Nephron (organoid): ENCODE data around the gene ASB7.

ENCODE experiments used
- H3K27ac Mint-ChIP-seq, 3 experiments: 2 replicates each; pipeline ENCODE4 v1.8.0; 2020; ENCODE audit warnings: mixed read lengths in 3 of 3, mild to moderate bottlenecking in 2 of 3, moderate library complexity in 1 of 3
- H3K27me3 Mint-ChIP-seq: 2 replicates; pipeline ENCODE4 v1.8.0; 2021; ENCODE audit warnings: low read depth, mild to moderate bottlenecking, moderate library complexity, mixed read lengths
- H3K36me3 Mint-ChIP-seq: 2 replicates; pipeline ENCODE4 v1.8.0; 2020; ENCODE audit warnings: low read depth, mixed read lengths
- H3K4me1 Mint-ChIP-seq: 2 replicates; pipeline ENCODE4 v1.8.0; 2020; ENCODE audit warnings: mixed read lengths
- H3K4me3 Mint-ChIP-seq, 3 experiments: 2 replicates each; pipeline ENCODE4 v1.8.0; 2020; ENCODE audit warnings: mild to moderate bottlenecking in 3 of 3, mixed read lengths in 3 of 3, moderate library complexity in 2 of 3
- H3K9me3 Mint-ChIP-seq: 2 replicates; pipeline ENCODE4 v1.8.0; 2020; ENCODE audit warnings: mixed read lengths
- TF ChIP-seq, protein P1 (sequence below), 3 experiments: fragments of 200-600 bp; sonication (generic); IDR thresholded peaks; one replicate each; pipeline ENCODE4 v1.5.0; 2021; ENCODE audit warnings: antibody characterized with exemption in 3 of 3; ENCODE audit not compliant: unreplicated experiment in 3 of 3

Gene ASB7

DNA sequence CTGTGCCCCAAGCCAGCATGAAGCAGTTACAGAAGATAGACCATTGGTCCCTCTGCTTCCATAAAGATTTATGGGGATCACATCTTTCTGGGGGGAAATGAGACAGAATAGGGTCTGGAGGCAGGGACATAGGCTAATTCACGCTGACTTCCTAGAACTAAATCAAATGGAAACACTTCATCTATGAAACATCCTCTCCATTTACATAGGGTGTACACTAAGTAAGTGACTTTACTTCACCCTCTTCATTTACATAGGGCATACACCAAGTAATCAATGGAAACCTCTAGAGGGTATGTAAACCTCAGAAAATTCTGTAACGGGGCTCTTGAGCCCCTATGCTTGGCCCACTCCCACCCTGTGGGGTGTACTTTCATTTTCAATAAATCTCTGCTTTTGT is 10.6 kb upstream of the ASB7 start:
- H3K4me1 Mint-ChIP-seq: peaks cover 1% of the 10 kb centered on the region
- TF ChIP-seq, protein P1, sequence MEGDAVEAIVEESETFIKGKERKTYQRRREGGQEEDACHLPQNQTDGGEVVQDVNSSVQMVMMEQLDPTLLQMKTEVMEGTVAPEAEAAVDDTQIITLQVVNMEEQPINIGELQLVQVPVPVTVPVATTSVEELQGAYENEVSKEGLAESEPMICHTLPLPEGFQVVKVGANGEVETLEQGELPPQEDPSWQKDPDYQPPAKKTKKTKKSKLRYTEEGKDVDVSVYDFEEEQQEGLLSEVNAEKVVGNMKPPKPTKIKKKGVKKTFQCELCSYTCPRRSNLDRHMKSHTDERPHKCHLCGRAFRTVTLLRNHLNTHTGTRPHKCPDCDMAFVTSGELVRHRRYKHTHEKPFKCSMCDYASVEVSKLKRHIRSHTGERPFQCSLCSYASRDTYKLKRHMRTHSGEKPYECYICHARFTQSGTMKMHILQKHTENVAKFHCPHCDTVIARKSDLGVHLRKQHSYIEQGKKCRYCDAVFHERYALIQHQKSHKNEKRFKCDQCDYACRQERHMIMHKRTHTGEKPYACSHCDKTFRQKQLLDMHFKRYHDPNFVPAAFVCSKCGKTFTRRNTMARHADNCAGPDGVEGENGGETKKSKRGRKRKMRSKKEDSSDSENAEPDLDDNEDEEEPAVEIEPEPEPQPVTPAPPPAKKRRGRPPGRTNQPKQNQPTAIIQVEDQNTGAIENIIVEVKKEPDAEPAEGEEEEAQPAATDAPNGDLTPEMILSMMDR (IDR thresholded peaks at IDR 0.05; ENCODE audit: unreplicated experiment in 3 of 3): no peak
- peaks cover 32% of the 10 kb centered on the region for H3K9me3 Mint-ChIP-seq
- no peak overlapping the region for H3K27ac Mint-ChIP-seq
- H3K36me3 Mint-ChIP-seq: peaks cover 44% of the 10 kb centered on the region
- no peak overlapping the region for H3K4me3 Mint-ChIP-seq
- H3K27me3 Mint-ChIP-seq: no peaks in the 10 kb centered on the region

DNA sequence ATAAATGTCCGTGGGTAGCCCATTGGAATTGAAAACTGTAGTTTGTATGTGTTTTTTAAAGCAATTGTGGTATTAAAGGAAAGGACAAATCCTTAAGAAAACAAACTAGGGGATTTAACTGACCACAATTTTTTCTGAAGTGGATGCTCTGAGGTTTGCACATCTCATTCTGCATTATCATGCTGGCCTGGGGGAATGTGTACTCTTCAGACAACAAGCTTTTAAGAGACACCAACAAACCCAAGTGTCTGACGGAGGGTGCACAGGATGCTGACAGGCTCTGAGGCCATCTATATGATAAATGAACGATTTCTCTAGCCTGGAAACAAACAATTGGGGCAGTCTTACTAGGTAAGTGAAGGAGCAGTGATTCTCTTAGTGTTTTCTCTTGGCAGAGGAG is 9.5 kb upstream of the ASB7 start:
- H3K4me1 Mint-ChIP-seq: peaks cover 4% of the 10 kb centered on the region
- no peaks in the 10 kb centered on the region for H3K27me3 Mint-ChIP-seq
- H3K9me3 Mint-ChIP-seq: peaks cover 24% of the 10 kb centered on the region
- peaks cover 36% of the 10 kb centered on the region for H3K36me3 Mint-ChIP-seq
- TF ChIP-seq, protein P1 (IDR thresholded peaks at IDR 0.05; ENCODE audit: unreplicated experiment in 3 of 3): no peak
- H3K4me3 Mint-ChIP-seq: no peak overlapping the region
- no peak overlapping the region for H3K27ac Mint-ChIP-seq

DNA sequence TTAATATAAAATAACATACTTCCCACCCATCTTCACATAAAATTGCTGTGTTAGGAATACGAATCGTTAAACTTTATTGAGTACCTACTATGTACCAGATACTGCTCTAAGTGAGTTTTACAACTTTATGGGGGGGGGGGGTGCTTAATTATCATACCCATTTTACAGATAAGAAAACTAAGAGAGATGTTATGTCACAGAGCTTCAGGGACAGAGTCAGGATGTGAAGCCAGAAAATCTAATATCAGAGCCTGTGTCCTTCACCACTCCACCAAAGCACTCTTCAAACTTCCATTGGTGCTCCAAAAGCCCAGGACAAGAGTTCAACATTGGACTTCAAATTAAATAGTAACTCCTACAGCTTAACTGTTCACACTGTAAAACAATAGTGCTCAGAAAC is 9.0 kb upstream of the ASB7 start:
- peaks cover 4% of the 10 kb centered on the region for H3K4me1 Mint-ChIP-seq
- no peaks in the 10 kb centered on the region for H3K27me3 Mint-ChIP-seq
- H3K36me3 Mint-ChIP-seq: peaks cover 33% of the 10 kb centered on the region
- H3K27ac Mint-ChIP-seq: no peak overlapping the region
- no peak overlapping the region for H3K4me3 Mint-ChIP-seq
- TF ChIP-seq, protein P1 (IDR thresholded peaks at IDR 0.05; ENCODE audit: unreplicated experiment in 3 of 3): no peak
- H3K9me3 Mint-ChIP-seq: peaks cover 20% of the 10 kb centered on the region

DNA sequence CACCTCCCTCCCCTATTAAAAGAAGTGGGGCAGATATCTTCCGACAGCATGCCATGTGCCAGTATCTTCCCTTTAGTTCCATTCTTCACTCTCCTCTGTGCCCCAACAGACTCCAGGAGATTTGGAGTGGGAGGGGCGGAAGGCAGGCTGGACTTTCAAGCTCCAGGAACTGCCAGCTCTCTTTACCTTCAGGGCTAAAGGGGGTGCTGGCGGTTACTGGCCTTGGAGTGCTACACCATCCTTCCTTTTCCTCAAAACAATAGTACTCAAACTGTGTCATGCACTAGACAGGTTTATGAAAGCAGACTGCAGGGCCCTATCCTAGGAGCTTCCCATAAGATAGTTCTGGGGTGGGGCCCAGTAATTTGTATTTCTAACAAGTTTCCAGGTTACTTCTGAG is 6.4 kb upstream of the ASB7 start:
- TF ChIP-seq, protein P1 (IDR thresholded peaks at IDR 0.05; ENCODE audit: unreplicated experiment in 3 of 3): no peak
- H3K27me3 Mint-ChIP-seq: no peaks in the 10 kb centered on the region
- peaks cover 10% of the 10 kb centered on the region for H3K9me3 Mint-ChIP-seq
- no peak overlapping the region for H3K4me3 Mint-ChIP-seq
- peaks cover 20% of the 10 kb centered on the region for H3K36me3 Mint-ChIP-seq
- H3K4me1 Mint-ChIP-seq: peaks cover 4% of the 10 kb centered on the region
- H3K27ac Mint-ChIP-seq: no peak overlapping the region

DNA sequence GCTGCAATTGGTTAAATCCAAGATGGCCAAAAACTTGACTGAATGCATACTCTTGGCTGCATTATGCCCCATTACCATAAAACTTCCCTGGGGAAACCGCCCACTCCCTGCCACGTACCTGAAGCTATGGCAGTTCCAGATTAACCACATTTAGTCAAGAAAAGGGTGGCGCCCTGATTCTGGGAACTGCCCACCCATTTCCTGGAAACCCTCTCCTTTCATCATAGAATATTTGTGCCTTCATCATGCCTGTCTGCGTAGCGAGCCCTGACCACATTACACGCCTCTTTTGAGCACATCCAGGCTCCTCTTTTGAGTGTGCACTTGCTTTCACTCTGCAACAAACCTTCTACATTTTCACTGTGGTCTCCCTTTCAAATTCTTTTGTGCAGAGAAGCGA is 5.6 kb upstream of the ASB7 start:
- Mint-ChIP-seq H3K36me3 (peaks cover 13% of the 10 kb centered on the region), H3K4me1 (peaks cover 4% of the 10 kb centered on the region), H3K9me3 (peaks cover 6% of the 10 kb centered on the region), H3K4me3 (no peak overlapping the region), H3K27me3 (no peaks in the 10 kb centered on the region), H3K27ac (no peak overlapping the region)
- TF ChIP-seq, protein P1 (IDR thresholded peaks at IDR 0.05; ENCODE audit: unreplicated experiment in 3 of 3): no peak

DNA sequence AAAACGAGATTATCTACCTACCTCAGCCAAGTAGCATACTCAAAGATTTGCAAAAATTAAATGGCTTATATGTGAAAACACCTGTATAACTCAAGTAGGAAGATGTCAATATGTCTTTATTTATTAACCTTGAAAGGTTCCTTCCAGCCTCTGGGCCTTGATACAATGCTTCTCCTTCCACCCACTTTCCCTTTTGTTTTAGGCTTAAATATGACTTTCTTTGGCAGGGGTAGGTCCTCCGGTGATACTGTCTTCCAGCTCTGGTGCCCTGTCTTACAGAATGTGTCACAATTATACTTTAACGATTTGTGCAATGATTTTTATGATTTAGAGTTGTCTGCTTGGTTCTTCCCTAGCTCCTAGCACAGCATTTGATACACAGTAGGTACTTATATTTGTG is 4.5 kb upstream of the ASB7 start:
- Mint-ChIP-seq H3K27ac (no peak overlapping the region), H3K4me1 (peaks cover 4% of the 10 kb centered on the region), H3K4me3 (peak overlapping the region in 1 of 3 experiments; percentile 15), H3K36me3 (peaks cover 2% of the 10 kb centered on the region), H3K9me3 (no peaks in the 10 kb centered on the region), H3K27me3 (no peaks in the 10 kb centered on the region)
- TF ChIP-seq, protein P1 (IDR thresholded peaks at IDR 0.05; ENCODE audit: unreplicated experiment in 3 of 3): no peak
